T-helper 2 cell (primary cell): Measurements from ENCODE around the gene ADGRL3.
"Not testable (repeated sequence)": the region's sequence is repeated elsewhere in the genome, so short reads cannot be mapped to it uniquely, and the experiment has no call there.

Experiments used
- DNase-seq, 5 experiments: peaks; one replicate each; pipeline versions ENCODE4 v3.0.0 to v3.0.0-alpha.2; 2012 to 2022

The ADGRL3 gene

GRCh38 chr4:61207156-61207555 is 7.0 kb downstream of the ADGRL3 start:
- not testable (repeated sequence) for DNase-seq

DNA sequence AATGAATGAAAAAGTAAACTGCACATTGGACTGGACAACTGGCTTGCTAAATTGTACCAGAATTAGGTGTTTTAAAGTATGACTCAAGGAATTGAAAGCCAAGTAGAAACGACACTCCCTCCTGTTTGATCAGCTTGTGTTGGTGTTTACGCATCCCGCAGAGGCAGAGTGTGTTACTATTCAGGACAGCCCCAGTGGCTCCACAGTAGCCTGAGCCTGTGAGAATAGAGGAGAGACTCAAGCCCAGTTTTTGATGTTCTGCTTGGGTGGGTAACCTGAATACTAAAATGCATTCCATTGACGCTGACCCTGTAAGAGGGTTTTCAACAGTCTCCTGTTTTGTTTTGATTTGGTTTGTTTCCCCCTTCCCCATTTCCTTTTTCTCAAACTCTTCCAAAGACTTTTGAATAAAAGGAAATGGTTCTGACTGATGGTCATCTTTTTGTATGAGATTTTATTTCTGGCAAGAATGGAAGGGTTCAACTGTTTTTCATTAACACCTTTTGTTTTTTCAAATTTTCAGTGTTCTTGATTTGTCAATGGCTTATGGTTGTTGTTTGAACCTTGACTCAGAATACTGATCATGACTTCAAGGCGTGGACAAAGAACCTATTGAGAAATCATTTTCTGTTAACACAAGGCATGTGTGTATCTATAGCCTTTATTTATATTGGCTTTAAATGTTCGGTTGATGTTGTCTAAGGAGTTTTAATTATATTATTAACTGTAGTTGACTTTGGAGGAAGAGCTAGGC is 10.2 kb downstream of the ADGRL3 start:
- DNase-seq: no peak

DNA sequence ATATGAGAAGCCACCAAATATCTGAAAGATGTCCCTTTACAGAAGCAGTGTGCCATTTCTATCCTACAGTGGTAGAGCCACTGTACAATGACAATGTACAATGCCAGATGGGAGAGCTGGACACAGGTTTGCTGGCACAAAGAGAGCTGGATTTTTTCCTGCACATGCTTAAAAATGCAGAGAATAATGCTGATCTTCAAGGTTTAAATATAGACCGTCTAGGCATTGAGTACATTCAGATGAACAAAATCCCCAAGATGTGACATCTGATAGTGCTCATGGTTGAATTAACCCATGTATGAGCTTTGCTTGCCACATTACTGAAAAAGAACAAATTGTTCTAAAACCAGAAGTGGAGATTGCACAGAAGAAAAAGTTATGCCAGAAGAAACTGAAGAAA is 11.7 kb downstream of the ADGRL3 start:
- DNase-seq: no peak

DNA sequence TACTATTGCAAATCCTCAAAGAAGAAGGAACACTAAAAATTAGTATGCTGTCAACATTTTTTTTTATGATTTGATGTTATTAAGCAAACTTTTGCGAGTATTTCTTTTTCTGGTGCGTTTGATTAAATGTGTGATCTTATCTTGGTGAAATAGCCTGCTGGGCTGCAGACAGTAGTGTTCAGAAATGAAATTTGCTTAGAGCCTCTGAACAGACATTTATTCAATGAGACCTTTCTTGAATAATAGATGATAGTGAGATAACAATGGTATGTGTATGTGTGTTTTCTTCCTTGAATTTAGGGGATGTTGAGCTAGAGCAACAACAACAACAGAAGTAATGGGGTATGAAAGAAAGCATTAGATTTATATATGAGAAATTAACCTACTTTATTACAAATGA is 12.7 kb downstream of the ADGRL3 start:
- no peak for DNase-seq

DNA sequence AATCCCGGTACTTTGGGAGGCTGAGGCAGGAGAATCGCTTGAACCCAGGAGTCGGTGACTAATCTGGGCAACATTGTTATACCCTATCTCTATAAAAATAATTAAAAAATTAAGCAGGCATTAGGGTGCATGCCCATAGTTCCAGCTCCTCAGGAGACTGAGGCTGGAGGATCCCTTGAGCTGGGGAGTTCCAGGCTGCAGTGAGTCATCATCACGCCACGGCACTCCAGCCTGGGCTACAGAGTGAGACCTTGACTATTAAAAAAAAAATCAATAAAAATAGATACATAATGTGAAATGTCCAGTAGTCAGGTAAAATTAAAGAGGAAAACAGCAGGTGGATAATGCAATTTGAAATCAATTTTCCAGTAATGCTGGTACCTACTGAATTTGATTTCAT is 14.6 kb downstream of the ADGRL3 start:
- no peak for DNase-seq

DNA sequence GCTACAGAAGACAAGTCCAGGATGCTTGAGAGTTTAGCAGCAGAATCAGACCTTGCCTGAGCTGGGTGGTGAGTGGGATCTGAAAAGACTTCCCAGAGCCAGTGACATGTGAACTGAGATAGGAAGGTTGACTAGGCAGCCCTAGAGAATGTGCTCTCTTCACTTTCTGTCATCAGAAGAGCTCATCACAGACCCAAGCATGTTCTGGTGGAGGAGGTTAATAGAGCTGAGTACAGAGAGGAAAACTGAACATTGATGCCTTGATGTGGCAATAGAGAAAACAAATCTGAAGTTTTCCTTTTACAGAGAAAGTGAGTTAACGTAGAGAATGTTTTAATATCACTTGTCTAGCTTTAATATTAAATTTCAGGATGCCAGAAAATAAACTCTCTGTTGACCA is 17.1 kb downstream of the ADGRL3 start:
- no peak for DNase-seq

GRCh38 chr4:61220556-61220955 is 20.4 kb downstream of the ADGRL3 start:
- no peak for DNase-seq

GRCh38 chr4:61223385-61223784 is 23.3 kb downstream of the ADGRL3 start:
- DNase-seq: no peak

GRCh38 chr4:61224573-61224972 is 24.4 kb downstream of the ADGRL3 start:
- DNase-seq: no peak

DNA sequence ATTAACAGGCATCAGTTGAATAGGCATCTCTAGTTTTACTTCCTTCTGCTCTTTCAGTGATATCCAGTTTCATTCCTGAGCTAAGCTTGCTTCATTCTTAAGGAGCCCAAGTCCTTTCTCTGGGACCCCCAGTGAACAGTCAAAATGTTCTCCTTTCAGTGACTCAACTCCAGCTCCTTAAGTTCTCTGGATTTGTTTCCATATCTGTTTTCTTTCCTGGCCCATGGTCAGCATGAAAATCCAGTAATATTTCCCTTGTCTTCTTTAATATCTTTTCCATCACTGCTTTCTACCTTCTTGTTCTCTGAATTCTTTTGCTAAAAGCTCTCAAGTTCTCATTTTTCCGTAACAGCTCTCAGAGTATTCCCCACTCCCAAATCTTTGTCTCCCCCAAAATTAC is 25.5 kb downstream of the ADGRL3 start:
- no peak for DNase-seq

GRCh38 chr4:61231421-61231820 is 31.3 kb downstream of the ADGRL3 start:
- DNase-seq: no peak

DNA sequence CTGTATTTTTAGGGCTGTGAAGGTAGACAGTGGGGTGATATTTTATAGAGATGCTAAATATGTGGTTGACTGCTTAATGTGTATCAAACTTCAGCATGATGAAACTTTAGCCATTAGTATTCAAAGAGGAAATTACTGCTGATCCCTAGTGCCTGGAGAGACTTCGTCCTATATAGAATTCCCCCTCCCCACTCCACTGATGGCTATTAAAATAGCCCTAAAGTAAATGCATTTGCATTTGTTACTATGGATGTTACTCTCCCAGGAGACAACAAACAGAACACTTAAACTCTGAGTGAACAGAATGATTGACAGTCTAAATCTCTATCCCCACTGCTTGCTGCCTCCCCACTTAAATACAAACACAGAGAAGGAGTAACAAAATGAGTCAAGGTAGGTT is 39.1 kb downstream of the ADGRL3 start:
- no peak for DNase-seq

GRCh38 chr4:61243962-61244361 is 43.8 kb downstream of the ADGRL3 start:
- no peak for DNase-seq

GRCh38 chr4:61245069-61245714 is 45.1 kb downstream of the ADGRL3 start:
- DNase-seq: no peak

GRCh38 chr4:61246034-61246433 is 45.9 kb downstream of the ADGRL3 start:
- no peak for DNase-seq

DNA sequence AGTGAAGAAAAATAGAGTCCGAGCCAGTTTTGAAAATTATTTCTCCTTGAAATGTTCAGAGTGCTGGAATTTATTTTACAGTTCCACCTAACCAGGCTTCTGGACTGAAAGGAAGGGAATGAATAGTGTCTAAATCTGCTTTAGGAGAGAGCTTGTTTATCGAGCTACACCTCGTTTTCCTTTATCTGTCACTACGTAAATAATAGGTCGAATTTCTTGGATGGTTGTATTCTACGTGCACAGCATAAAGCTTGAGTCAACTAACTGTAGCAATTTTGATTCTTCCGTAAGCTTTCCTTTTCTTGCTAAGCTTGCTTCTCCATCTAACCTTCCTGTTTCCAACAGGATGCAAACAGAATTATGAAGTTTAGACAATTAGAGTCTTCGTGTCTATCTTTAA is 48.6 kb downstream of the ADGRL3 start:
- DNase-seq: no peak

- DNase-seq: no peak
Observed at GRCh38 chr4:61251129-61251528, 51.0 kb downstream of the ADGRL3 start.

GRCh38 chr4:61254406-61254805 is 54.3 kb downstream of the ADGRL3 start:
- no peak for DNase-seq

DNA sequence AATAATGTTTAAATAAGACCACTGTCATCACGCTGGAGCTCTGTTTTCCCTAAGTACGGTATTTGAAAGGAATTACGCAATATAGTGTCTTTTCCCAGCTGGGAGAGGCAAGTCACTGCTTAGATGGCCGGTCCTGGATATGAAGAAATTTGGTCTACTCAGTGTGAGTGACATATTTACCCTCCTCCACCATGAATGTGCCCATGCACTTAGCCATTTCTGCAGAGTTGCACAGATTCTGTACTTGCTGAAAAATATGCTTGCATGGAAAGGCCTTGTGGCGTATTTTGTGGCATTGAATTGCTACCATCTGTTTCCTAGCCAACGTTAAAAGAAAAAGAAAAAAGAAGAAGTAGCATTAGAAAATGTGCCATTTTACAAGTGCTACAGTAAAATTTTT is 73.1 kb downstream of the ADGRL3 start:
- no peak for DNase-seq

GRCh38 chr4:61274286-61274685 is 74.2 kb downstream of the ADGRL3 start:
- DNase-seq: no peak

DNA sequence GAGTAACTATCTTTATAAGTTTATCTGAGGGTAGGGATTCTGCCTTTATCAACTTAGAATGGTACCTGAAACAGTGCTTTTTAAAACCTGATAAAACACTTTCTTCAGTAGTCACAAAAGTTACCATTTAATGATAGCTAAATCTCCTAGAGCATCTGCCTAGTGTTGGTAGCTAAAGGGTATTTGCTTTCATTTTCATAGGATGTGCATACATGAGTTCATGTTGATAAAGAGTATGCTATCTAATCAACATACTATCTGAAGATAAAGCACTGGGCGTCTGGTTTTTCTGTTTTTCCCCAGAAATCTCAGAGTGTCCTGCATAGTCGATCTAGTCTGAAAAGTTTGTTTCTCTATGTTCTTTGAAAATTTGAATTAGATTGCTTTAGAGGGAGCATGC is 75.1 kb downstream of the ADGRL3 start:
- no peak for DNase-seq

DNA sequence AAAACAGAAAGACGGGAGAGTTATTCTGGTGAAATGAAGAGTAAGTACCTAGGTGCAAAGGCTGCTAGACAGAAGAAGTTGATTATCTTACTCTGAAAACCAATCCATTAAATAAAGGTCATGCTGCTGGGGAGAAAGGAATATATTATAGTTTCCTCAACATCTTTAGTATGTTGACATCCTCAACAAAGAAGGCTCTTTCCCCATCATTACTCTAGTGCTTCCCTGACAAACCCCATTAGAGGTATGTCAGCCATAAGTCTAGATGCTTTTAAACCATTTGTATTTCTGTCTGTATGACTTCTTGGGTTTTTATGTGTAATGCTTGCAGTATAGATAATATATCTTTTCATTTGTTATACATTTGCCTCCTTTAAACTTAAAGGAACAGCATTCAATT is 75.9 kb downstream of the ADGRL3 start:
- DNase-seq: no peak

DNA sequence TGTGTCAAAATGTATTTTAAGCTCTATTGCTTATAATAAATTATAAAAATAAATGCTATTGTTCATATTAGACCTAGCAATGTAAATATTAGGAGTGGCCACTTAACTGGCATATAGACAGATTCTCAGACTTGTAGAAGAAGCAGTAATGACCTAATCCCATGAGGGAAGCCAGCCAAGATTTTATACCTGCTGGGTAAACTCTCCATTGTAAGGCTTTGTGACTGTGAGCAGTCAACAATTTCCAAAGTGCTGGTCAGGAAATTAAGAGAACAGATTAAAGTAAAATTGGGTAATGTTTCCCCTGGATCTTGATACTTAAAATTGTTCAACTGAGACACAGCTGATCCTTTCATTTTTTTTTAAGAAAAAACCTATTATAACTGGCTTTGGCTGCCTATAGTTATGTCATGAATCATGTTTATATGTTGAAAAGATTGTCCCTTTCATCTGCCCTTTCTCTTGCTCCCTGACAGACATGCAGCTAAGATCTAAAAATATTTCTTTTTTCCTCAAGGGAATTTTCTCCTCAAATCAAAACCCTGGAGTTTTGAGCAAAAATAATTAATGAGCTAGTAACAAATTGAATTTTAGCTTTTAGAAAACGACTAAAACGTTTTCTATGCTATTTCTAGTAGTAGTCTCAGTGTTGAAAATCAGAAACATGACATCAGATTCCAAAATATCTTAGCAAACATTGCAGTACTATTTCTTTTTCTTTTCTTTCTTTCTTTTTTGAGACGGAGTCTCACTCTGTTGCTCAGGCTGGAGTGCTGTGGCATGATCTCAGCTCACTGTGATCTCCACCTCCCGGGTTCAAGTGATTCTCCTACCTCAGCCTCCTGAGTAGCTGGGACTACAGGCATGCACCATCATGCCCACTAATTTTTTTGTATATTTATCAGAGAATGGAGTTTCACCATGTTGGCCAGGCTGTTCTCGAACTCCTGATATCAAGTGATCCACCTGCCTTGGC is 77.9 kb downstream of the ADGRL3 start:
- no peak for DNase-seq

- DNase-seq: no peak
Observed at GRCh38 chr4:61292322-61292721, 92.2 kb downstream of the ADGRL3 start.
